Progenitor cell of endocrine pancreas (in vitro differentiated cells): Measurements from ENCODE around the gene SEC31A. TPM values are rescaled to one million over a fixed set of nuclear protein-coding genes. Genes with fewer than 3 reads are reported as not detected.
"Not testable (repeated sequence)": the region's sequence is repeated elsewhere in the genome, so short reads cannot be mapped to it uniquely, and the experiment has no call there.

ENCODE experiments used
- DNase-seq: peaks from one replicate; pipeline ENCODE4 v3.0.0; 2021; ENCODE audit warnings: low spot score; ENCODE audit not compliant: unreplicated experiment
- H3K27ac Mint-ChIP-seq: 2 replicates; pipeline ENCODE4 v1.8.0; 2021; ENCODE audit warnings: mild to moderate bottlenecking, moderate library complexity, mixed read lengths
- H3K27me3 Mint-ChIP-seq: 2 replicates; pipeline ENCODE4 v1.8.0; 2021; ENCODE audit warnings: mixed read lengths
- H3K36me3 Mint-ChIP-seq: 2 replicates; pipeline ENCODE4 v1.8.0; 2022; ENCODE audit warnings: mixed read lengths; ENCODE audit not compliant: insufficient read depth
- H3K4me1 Mint-ChIP-seq: 2 replicates; pipeline ENCODE4 v1.8.0; 2021; ENCODE audit warnings: low read depth, mixed read lengths
- H3K4me3 Mint-ChIP-seq: 2 replicates; pipeline ENCODE4 v1.8.0; 2021; ENCODE audit warnings: low read depth, mild to moderate bottlenecking, moderate library complexity, mixed read lengths
- H3K9me3 Mint-ChIP-seq: 2 replicates; pipeline ENCODE4 v1.8.0; 2021; ENCODE audit warnings: low read depth, mixed read lengths
- total RNA-seq: library from RNA; stranded (reverse); gene quantifications from 2 replicates; pipeline ENCODE4 v1.2.1, GENCODE V29; 2021
- TF ChIP-seq, protein P1 (sequence below): fragments of 200-600 bp; sonication (generic); IDR thresholded peaks from one replicate; pipeline ENCODE4 v1.5.0; 2021; ENCODE audit warnings: antibody characterized with exemption, mild to moderate bottlenecking; ENCODE audit not compliant: unreplicated experiment

SEC31A gene
- total RNA-seq, 1 donor from 2014 or later: 250 TPM

DNA sequence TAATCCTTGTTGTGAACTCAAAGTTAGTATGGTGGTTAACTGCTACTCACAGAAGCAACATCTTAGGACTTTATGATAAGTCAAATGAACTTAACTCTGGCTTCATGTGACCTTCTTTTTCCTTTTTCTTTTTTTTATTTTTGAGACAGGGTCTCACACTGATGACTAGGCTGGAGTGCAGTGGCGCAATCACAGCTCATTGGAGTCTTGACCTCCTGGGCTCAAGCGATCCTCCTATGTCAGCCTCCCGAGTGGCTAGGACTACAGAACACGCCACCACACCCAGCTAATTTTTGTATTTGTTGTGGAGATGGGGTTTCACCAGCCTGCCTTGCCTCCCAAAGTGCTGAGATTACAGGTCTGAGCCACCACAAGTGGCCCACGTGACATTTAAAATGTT, 22.4 kb downstream of the SEC31A start:
- TF ChIP-seq, protein P1, sequence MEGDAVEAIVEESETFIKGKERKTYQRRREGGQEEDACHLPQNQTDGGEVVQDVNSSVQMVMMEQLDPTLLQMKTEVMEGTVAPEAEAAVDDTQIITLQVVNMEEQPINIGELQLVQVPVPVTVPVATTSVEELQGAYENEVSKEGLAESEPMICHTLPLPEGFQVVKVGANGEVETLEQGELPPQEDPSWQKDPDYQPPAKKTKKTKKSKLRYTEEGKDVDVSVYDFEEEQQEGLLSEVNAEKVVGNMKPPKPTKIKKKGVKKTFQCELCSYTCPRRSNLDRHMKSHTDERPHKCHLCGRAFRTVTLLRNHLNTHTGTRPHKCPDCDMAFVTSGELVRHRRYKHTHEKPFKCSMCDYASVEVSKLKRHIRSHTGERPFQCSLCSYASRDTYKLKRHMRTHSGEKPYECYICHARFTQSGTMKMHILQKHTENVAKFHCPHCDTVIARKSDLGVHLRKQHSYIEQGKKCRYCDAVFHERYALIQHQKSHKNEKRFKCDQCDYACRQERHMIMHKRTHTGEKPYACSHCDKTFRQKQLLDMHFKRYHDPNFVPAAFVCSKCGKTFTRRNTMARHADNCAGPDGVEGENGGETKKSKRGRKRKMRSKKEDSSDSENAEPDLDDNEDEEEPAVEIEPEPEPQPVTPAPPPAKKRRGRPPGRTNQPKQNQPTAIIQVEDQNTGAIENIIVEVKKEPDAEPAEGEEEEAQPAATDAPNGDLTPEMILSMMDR: no peak
- Mint-ChIP-seq H3K4me3 (no peak overlapping the region), H3K4me1 (no peaks in the 10 kb centered on the region), H3K27me3 (no peaks in the 10 kb centered on the region), H3K36me3 (peaks cover 34% of the 10 kb centered on the region), H3K9me3 (no peaks in the 10 kb centered on the region), H3K27ac (no peak overlapping the region)
- DNase-seq: no peak

DNA sequence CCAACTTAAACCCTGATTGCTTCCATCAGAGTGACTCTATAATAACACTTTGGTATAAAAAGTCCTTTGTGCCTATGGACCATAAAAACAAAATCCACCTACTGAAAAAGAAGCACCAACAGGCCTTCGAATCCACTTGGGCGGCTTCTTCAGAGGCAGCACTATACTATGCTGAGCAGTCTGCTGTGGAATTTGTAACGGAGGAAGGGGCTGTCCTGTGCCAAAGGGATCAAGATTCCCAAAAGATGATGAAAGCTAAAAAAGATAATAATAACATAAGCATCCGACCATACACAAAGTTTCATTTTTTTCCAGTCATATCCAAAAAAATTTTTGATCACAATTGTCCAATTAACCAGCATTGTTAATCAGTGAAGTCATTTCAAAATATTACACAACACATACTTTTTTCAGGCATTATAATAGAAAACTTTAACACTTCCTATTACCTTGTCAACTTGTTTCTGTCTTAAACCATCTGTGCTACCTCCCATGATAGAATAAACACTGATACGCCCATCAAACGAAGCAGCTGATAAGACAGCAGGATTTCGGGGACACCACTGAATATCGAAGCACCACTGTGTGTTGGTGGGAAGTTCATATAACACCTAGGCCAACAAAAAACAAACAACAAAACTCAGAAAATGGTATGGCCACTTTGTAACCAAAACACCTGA, 24.1 kb downstream of the SEC31A start:
- no peaks in the 10 kb centered on the region for H3K9me3 Mint-ChIP-seq
- H3K4me3 Mint-ChIP-seq: no peak overlapping the region
- H3K27me3 Mint-ChIP-seq: no peaks in the 10 kb centered on the region
- peak overlapping the region; percentile 60 for H3K27ac Mint-ChIP-seq
- TF ChIP-seq, protein P1: no peak
- no peak for DNase-seq
- H3K4me1 Mint-ChIP-seq: no peaks in the 10 kb centered on the region
- peaks cover 39% of the 10 kb centered on the region for H3K36me3 Mint-ChIP-seq

DNA sequence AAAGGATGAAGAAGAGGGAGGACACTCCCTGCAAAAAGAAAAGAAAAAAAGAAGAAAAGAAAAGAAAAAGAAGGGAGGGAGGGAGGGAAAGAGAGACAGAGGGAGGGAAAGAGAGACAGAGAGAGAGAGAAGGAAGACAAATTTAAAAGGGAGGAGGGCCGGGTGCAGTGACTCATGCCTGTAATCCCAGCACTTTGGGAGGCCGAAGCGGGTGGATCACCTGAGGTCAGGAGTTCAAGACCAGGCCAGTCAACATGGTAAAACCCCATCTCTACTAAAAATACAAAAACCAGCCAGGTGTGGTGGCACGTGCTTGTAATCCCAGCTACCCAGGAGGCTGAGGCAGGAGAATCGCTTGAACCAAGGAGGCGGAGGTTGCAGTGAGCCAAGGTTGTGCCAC, 24.9 kb downstream of the SEC31A start:
- H3K36me3 Mint-ChIP-seq: peaks cover 42% of the 10 kb centered on the region
- DNase-seq, H3K27ac Mint-ChIP-seq, H3K4me3 Mint-ChIP-seq, H3K4me1 Mint-ChIP-seq, H3K9me3 Mint-ChIP-seq, H3K27me3 Mint-ChIP-seq: not testable (repeated sequence)

DNA sequence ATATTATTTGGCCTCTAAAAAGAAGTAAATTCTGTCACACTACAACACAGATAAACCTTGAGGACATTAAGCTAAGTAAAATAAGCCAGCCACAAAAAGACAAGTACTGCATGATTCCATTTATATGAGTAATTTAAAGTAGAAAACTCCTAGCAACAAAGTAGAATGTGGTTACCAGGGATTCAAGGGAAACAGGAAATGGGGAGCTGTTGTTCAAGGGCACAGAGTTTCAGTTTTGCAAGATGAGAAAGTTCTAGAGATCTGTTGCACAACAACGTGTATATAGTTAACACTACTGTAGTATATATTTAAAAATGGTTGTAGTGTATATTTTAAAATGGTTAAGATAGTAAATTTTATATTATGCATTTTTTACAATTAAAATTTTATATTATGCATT, 25.4 kb downstream of the SEC31A start:
- Mint-ChIP-seq H3K9me3 (no peaks in the 10 kb centered on the region), H3K27me3 (no peaks in the 10 kb centered on the region), H3K4me3 (no peak overlapping the region), H3K36me3 (peaks cover 39% of the 10 kb centered on the region), H3K4me1 (no peaks in the 10 kb centered on the region), H3K27ac (no peak overlapping the region)
- TF ChIP-seq, protein P1: no peak
- DNase-seq: no peak

DNA sequence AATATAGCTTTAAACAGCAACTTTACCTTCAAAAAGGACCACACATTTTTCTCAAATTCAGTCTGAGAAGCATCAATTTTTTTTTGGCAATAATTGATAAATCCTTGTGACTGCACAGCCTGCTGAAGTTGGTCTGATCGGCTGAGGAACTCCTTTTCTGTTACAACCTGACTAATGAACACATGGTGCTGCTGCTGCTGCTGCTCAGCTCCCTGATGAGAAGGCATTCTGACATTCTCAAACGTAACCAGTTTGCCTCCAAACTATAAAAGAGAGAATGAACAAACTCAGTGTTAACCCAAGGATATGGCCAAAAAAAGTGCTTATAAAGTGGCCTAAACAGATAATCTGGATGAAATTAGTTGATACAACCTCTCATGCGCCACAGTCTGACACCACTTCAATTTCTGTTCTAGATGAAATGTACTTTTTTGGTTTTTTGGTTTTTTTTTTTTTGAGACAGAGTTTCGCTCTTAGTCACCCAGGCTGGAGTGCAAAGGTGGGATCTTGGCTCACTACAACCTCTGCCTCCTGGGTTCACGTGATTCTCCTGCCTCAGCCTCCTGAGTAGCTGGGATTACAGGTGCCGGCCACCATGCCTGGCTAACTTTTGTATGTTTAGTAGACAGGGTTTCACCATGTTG, 26.5 kb downstream of the SEC31A start:
- TF ChIP-seq, protein P1: no peak
- peak overlapping the region; percentile 73 for H3K27ac Mint-ChIP-seq

DNA sequence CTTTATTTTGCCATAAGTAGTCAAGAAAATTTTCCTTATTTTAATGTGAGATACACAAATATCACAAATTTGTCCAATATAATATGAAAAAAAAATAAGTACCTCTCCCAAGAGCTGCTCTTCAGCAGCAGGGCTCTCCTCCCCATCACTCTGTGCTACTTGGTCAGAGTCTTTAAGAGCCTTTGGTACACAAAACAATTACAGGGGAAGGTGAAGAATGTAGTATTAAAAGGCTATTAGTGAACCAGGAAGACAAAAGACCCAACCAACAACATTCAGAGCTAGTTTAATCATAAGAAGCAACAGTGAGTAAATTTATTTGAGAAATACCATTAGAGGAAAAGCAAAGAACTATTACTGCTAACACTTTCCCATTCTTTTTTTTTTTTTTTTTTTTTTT, 29.4 kb downstream of the SEC31A start:
- no peak overlapping the region for H3K27ac Mint-ChIP-seq
- no peaks in the 10 kb centered on the region for H3K4me1 Mint-ChIP-seq
- TF ChIP-seq, protein P1: no peak
- H3K4me3 Mint-ChIP-seq: no peak overlapping the region
- no peaks in the 10 kb centered on the region for H3K9me3 Mint-ChIP-seq
- DNase-seq: no peak
- H3K36me3 Mint-ChIP-seq: peaks cover 25% of the 10 kb centered on the region
- no peaks in the 10 kb centered on the region for H3K27me3 Mint-ChIP-seq

More for the DNA sequence above, 26.5 kb downstream of the SEC31A start:
- Mint-ChIP-seq H3K36me3 (peaks cover 32% of the 10 kb centered on the region), H3K27me3 (no peaks in the 10 kb centered on the region), H3K9me3 (no peaks in the 10 kb centered on the region), H3K4me3 (no peak overlapping the region), H3K4me1 (no peaks in the 10 kb centered on the region)
- no peak for DNase-seq

DNA sequence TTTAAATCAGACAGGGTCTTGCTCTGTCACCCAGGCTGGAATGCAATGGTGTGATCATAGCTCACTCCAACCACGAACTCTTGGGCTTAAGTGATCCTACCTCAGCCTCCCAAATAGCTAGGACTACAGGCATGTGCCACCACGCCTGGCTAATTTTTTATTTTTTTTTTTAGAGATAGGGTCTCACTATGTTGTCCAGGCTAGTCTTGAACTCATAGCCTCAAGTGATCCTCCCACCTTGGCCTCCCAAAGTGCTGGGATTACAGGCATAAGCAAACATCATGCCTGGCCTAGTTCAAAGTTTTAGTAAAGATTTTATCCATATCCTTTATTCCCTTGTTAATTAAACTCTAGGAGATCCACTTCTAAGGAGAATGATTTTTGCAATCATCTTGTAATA, 30.5 kb downstream of the SEC31A start:
- H3K27ac Mint-ChIP-seq, H3K9me3 Mint-ChIP-seq, H3K27me3 Mint-ChIP-seq, H3K4me1 Mint-ChIP-seq, DNase-seq, H3K4me3 Mint-ChIP-seq: not testable (repeated sequence)
- H3K36me3 Mint-ChIP-seq: peaks cover 24% of the 10 kb centered on the region
